HG03439 (cell line): ENCODE results near the gene ACOT11.

Source experiments
- ATAC-seq: cut with Tn5 transposase; IDR thresholded peaks from one replicate; pipeline ENCODE4 v1.9.1; 2021; ENCODE audit warnings: mild to moderate bottlenecking, moderate library complexity; ENCODE audit not compliant: unreplicated experiment

Gene ACOT11

GRCh38 chr1:54640863-54641836 lies 93.1 kb downstream of the ACOT11 start, which contains the start of gene MROH7:
Gene MROH7, plus strand, starts transcription at chr1:54641786. Its CDS starts 11,141 bp downstream, at chr1:54652927.
- no peak for ATAC-seq

GRCh38 chr1:54643736-54644135 lies 95.7 kb downstream of the ACOT11 start:
- ATAC-seq, result no peak

GRCh38 chr1:54645806-54646676 lies 98.0 kb downstream of the ACOT11 start:
- ATAC-seq, result no peak

- no peak for ATAC-seq
These were observed 101.3 kb downstream of the ACOT11 start for GRCh38 chr1:54649130-54649898.

- ATAC-seq, result no peak
These were observed 101.9 kb downstream of the ACOT11 start for GRCh38 chr1:54649921-54650320.

- no peak for ATAC-seq
These were observed 102.4 kb downstream of the ACOT11 start for GRCh38 chr1:54650417-54650816.

- no peak for ATAC-seq
These were observed 103.6 kb downstream of the ACOT11 start for GRCh38 chr1:54651608-54652007.

- ATAC-seq, result no peak
These were observed 104.1 kb downstream of the ACOT11 start for GRCh38 chr1:54652168-54652567.

GRCh38 chr1:54653036-54653435 lies 105.0 kb downstream of the ACOT11 start:
- no peak for ATAC-seq

- no peak for ATAC-seq
These were observed 110.3 kb downstream of the ACOT11 start for GRCh38 chr1:54658164-54658913.
